ENCODE results near the gene KCNMA1.

KCNMA1 gene

GRCh38 chr10:77086081-77086480, 551.5 kb downstream of the KCNMA1 start:
- DNase-seq: no peak

- no peak for DNase-seq
These were observed 552.3 kb downstream of the KCNMA1 start for GRCh38 chr10:77085344-77085743.

GRCh38 chr10:77084431-77085144, 553.0 kb downstream of the KCNMA1 start:
- DNase-seq: no peak

GRCh38 chr10:77082601-77083252, 554.9 kb downstream of the KCNMA1 start:
- DNase-seq: no peak

GRCh38 chr10:77081481-77081891, 556.1 kb downstream of the KCNMA1 start:
- DNase-seq: no peak

- DNase-seq: no peak
These were observed 557.1 kb downstream of the KCNMA1 start for GRCh38 chr10:77080361-77081027.

GRCh38 chr10:77079592-77080300, 557.9 kb downstream of the KCNMA1 start:
- DNase-seq: no peak

GRCh38 chr10:77077316-77077945, 560.2 kb downstream of the KCNMA1 start:
- no peak for DNase-seq

GRCh38 chr10:77075926-77076325, 561.7 kb downstream of the KCNMA1 start:
- no peak for DNase-seq

- no peak for DNase-seq
These were observed 563.4 kb downstream of the KCNMA1 start for GRCh38 chr10:77074104-77074624.

- no peak for DNase-seq
These were observed 564.0 kb downstream of the KCNMA1 start for GRCh38 chr10:77073663-77073960.

GRCh38 chr10:77072836-77073662, 564.6 kb downstream of the KCNMA1 start:
- no peak for DNase-seq

- DNase-seq: no peak
These were observed 565.2 kb downstream of the KCNMA1 start for GRCh38 chr10:77072361-77072835.

GRCh38 chr10:77071956-77072355, 565.7 kb downstream of the KCNMA1 start:
- DNase-seq: no peak

GRCh38 chr10:77071001-77071511, 566.6 kb downstream of the KCNMA1 start:
- DNase-seq: no peak

- DNase-seq: no peak
These were observed 567.3 kb downstream of the KCNMA1 start for GRCh38 chr10:77070346-77070745.

GRCh38 chr10:77068969-77069368, 568.6 kb downstream of the KCNMA1 start:
- DNase-seq: no peak

GRCh38 chr10:77068272-77068671, 569.3 kb downstream of the KCNMA1 start:
- no peak for DNase-seq

GRCh38 chr10:77062381-77062780, 575.2 kb downstream of the KCNMA1 start:
- DNase-seq: no peak

- no peak for DNase-seq
These were observed 576.7 kb downstream of the KCNMA1 start for GRCh38 chr10:77060913-77061312.

GRCh38 chr10:77056650-77057049, 581.0 kb downstream of the KCNMA1 start:
- DNase-seq: no peak

GRCh38 chr10:77052593-77052992, 585.0 kb downstream of the KCNMA1 start:
- no peak for DNase-seq

Data from NCI-H1092 (cell line).